Measurements from ENCODE around the gene NKIRAS1. TPM values are rescaled to one million over a fixed set of nuclear protein-coding genes. Genes with fewer than 3 reads are reported as not detected.
"Not testable (repeated sequence)": the region's sequence is repeated elsewhere in the genome, so short reads cannot be mapped to it uniquely, and the experiment has no call there.

NKIRAS1 gene
- total RNA-seq, 2 donors from 2014 or later = 18.4 to 19.8 TPM

DNA sequence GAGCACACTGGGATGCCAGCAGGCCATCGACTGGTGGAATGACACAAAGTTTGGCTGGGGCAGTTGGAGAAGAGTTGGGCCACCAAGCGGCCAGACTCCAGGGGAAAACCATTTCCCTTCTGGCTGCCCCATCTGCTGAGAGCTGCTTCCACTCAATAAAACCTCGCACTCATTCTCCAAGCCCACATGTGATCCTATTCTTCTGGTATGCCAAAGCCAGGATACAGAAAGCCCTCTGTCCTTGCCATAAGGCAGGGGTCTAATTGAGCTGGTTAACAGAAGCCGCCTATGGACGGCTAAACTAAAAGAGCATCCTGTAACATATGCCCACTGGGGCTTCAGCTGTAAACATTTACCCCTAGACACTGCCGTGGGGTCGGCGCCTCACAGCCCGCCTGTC lies 55.1 kb downstream of the NKIRAS1 start:
- Histone ChIP-seq H3K9me3 (no peaks in the 10 kb centered on the region), H3K27ac (no peak overlapping the region), H3K4me1 (peaks cover 0 to 40% of the 10 kb centered on the region in 2 donors), H3K36me3 (no peaks in the 10 kb centered on the region), H3K4me3 (no peak overlapping the region), H3K27me3 (no peaks in the 10 kb centered on the region)
- TF ChIP-seq, protein P1, sequence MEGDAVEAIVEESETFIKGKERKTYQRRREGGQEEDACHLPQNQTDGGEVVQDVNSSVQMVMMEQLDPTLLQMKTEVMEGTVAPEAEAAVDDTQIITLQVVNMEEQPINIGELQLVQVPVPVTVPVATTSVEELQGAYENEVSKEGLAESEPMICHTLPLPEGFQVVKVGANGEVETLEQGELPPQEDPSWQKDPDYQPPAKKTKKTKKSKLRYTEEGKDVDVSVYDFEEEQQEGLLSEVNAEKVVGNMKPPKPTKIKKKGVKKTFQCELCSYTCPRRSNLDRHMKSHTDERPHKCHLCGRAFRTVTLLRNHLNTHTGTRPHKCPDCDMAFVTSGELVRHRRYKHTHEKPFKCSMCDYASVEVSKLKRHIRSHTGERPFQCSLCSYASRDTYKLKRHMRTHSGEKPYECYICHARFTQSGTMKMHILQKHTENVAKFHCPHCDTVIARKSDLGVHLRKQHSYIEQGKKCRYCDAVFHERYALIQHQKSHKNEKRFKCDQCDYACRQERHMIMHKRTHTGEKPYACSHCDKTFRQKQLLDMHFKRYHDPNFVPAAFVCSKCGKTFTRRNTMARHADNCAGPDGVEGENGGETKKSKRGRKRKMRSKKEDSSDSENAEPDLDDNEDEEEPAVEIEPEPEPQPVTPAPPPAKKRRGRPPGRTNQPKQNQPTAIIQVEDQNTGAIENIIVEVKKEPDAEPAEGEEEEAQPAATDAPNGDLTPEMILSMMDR (IDR thresholded peaks at IDR 0.05) = no peak
- DNase-seq (ENCODE audit: low spot score) = no peak

GRCh38 chr3:23859839-23860382 lies 56.9 kb downstream of the NKIRAS1 start:
- no peaks in the 10 kb centered on the region for H3K36me3 ChIP-seq
- no peak for DNase-seq (ENCODE audit: low spot score)
- peaks cover 0 to 33% of the 10 kb centered on the region in 2 donors for H3K4me1 ChIP-seq
- H3K9me3 ChIP-seq = no peaks in the 10 kb centered on the region
- TF ChIP-seq, protein P1 (IDR thresholded peaks at IDR 0.05) = no peak
- H3K27ac ChIP-seq = no peak overlapping the region
- H3K27me3 ChIP-seq = no peaks in the 10 kb centered on the region
- no peak overlapping the region for H3K4me3 ChIP-seq

DNA sequence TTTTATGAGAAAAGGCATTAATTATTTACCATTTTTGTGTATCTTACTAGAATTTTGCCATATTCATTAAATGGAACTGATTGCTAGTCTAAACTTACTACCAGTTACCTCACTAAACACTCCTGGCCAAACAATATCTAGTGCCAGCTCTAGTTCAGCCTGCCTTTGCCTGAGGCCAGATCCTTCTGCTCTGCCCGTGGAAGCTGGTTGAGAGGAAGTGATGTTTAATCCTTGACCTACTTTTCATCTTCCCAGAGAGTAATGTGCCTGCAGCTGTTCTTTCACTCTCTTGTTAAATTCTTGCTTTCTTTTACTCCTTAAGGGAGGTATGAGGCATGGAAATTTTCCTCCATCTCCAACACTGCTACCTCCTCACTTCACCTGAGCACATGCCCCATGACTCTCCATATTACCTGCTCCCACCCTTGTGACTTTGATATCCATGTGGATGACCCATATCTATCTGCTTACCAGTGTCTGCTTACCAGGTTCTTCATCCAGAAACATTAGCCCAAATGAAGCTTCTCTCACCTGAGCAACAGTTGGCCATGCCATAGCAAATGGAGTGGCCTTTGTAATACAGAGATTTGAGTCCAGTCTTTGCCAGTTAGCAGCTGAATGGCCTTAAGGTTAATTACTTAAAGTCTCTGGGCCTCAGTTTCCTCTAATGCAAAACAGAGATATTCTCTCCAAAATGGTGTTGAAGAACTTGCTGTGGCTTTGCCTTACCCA lies 57.6 kb downstream of the NKIRAS1 start:
- Histone ChIP-seq H3K4me1 (peaks cover 0 to 27% of the 10 kb centered on the region in 2 donors), H3K4me3 (no peak overlapping the region), H3K27ac (no peak overlapping the region), H3K36me3 (no peaks in the 10 kb centered on the region), H3K27me3 (no peaks in the 10 kb centered on the region), H3K9me3 (no peaks in the 10 kb centered on the region)
- no peak for DNase-seq (ENCODE audit: low spot score)
- TF ChIP-seq, protein P1 (IDR thresholded peaks at IDR 0.05) = no peak

DNA sequence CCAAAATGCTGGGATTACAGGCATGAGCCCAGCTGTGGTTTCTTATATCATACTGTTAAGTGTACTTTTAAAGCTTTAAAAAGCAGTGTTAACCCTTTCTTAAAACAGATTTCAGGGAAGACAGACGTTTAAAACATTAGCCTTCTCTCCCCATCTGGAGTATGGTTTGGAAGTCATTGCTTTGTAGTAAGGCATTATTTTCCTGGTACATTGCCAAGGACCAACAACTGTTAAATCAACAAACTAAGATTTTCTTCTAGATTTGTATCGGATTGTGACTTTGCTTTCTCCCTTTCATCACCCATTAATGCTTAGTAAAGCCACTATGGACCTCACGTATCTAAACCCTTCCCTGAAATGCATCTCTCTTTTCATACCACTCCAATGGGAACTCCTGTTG lies 60.5 kb downstream of the NKIRAS1 start:
- TF ChIP-seq, protein P1 (IDR thresholded peaks at IDR 0.05) = no peak
- Histone ChIP-seq H3K36me3 (no peaks in the 10 kb centered on the region), H3K27ac (no peak overlapping the region), H3K4me3 (no peak overlapping the region), H3K27me3 (no peaks in the 10 kb centered on the region), H3K4me1 (peaks cover 0 to 27% of the 10 kb centered on the region in 2 donors), H3K9me3 (no peaks in the 10 kb centered on the region)
- DNase-seq (ENCODE audit: low spot score) = no peak

- not testable (repeated sequence) for H3K27me3 ChIP-seq; H3K4me3 ChIP-seq; H3K4me1 ChIP-seq; DNase-seq (ENCODE audit: low spot score); H3K9me3 ChIP-seq; H3K36me3 ChIP-seq; H3K27ac ChIP-seq
Observed at GRCh38 chr3:23849462-23849861, 67.3 kb downstream of the NKIRAS1 start.

GRCh38 chr3:23845326-23846216 lies 71.2 kb downstream of the NKIRAS1 start:
- TF ChIP-seq, protein P1 (IDR thresholded peaks at IDR 0.05) = no peak
- Histone ChIP-seq H3K27me3 (no peaks in the 10 kb centered on the region), H3K4me3 (no peak overlapping the region), H3K27ac (no peak overlapping the region), H3K4me1 (peaks cover 0 to 4% of the 10 kb centered on the region in 2 donors), H3K36me3 (no peaks in the 10 kb centered on the region), H3K9me3 (no peaks in the 10 kb centered on the region)
- no peak for DNase-seq (ENCODE audit: low spot score)
